WERI-Rb-1 (cell line): ENCODE measurements around the gene SCP2D1.

Experiments
- DNase-seq: peaks from one replicate; pipeline ENCODE4 v3.0.0-alpha.2; 2020
- H3K27ac ChIP-seq: fragments of 250-450 bp; sonication (Bioruptor Pico); 2 replicates; pipeline ENCODE4 v1.5.1; 2020; ENCODE audit warnings: mild to moderate bottlenecking, moderate library complexity
- H3K27me3 ChIP-seq: fragments of 250-450 bp; sonication (Bioruptor Pico); 2 replicates; pipeline ENCODE4 v1.5.1; 2021; ENCODE audit warnings: mild to moderate bottlenecking, low read depth, moderate library complexity; ENCODE audit not compliant: insufficient read depth, severe bottlenecking
- H3K36me3 ChIP-seq: fragments of 250-450 bp; sonication (Bioruptor Pico); 2 replicates; pipeline ENCODE4 v1.5.1; 2020; ENCODE audit warnings: mild to moderate bottlenecking, moderate library complexity
- H3K4me3 ChIP-seq: 2 replicates; pipeline ENCODE4 v1.5.1; 2011; ENCODE audit warnings: low read depth, mild to moderate bottlenecking, control low read depth, low read length
- H3K9me3 ChIP-seq: fragments of 250-450 bp; sonication (Bioruptor Pico); 2 replicates; pipeline ENCODE4 v1.5.1; 2021; ENCODE audit warnings: mild to moderate bottlenecking, moderate library complexity; ENCODE audit not compliant: severe bottlenecking
- TF ChIP-seq, protein P1 (sequence below): IDR thresholded peaks from 2 replicates; pipeline ENCODE4 v1.5.1; 2011; ENCODE audit warnings: low read depth, mild to moderate bottlenecking, control low read depth, inconsistent platforms, low read length

SCP2D1 gene

DNA sequence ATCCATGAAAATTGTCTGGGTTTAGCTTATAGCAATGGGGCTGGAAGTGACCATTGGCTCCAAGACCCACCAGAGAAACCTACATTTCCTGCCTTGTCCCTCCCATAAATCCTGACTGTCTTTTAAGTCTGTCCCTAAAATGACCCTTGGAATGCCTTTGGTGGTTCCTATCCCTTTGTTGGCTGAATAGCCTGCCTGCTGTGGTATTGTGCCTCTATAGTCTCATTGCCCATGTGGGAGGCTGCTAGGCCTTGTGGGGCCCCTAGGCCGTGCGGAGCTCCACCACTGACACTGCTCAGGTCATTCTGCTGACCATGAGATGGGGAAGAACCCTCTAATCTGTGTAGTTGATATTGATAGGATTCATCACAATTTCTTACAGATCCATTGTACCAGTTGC is 43.3 kb downstream of the SCP2D1 start:
- H3K27me3 ChIP-seq, result peaks cover 12% of the 10 kb centered on the region
- no peak overlapping the region for H3K27ac ChIP-seq
- no peak overlapping the region for H3K4me3 ChIP-seq
- DNase-seq, result no peak
- TF ChIP-seq, protein P1, sequence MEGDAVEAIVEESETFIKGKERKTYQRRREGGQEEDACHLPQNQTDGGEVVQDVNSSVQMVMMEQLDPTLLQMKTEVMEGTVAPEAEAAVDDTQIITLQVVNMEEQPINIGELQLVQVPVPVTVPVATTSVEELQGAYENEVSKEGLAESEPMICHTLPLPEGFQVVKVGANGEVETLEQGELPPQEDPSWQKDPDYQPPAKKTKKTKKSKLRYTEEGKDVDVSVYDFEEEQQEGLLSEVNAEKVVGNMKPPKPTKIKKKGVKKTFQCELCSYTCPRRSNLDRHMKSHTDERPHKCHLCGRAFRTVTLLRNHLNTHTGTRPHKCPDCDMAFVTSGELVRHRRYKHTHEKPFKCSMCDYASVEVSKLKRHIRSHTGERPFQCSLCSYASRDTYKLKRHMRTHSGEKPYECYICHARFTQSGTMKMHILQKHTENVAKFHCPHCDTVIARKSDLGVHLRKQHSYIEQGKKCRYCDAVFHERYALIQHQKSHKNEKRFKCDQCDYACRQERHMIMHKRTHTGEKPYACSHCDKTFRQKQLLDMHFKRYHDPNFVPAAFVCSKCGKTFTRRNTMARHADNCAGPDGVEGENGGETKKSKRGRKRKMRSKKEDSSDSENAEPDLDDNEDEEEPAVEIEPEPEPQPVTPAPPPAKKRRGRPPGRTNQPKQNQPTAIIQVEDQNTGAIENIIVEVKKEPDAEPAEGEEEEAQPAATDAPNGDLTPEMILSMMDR, result no peak
- H3K36me3 ChIP-seq, result no peaks in the 10 kb centered on the region
- no peaks in the 10 kb centered on the region for H3K9me3 ChIP-seq

DNA sequence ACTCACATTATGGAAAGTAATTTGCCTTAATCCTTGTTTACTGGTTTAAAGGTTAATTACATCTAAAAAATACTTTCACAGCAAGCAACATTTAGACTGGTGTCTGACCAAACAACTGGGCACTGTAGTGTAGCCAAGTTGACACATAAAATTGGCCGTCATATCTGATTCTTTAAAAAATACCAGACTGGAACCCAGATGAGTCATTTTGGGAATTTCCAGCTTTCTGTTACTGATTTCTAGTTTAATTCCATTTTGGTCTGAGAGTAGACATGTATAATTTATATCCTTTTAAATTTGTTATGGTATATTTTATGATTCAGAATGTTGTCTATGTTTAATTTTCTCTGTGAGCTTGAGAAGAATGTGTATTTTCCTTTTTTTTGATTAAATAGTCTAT is 44.1 kb downstream of the SCP2D1 start:
- Histone ChIP-seq H3K4me3 (no peak overlapping the region), H3K27me3 (peaks cover 8% of the 10 kb centered on the region), H3K27ac (no peak overlapping the region), H3K36me3 (no peaks in the 10 kb centered on the region), H3K9me3 (no peaks in the 10 kb centered on the region)
- DNase-seq, result no peak
- TF ChIP-seq, protein P1, result no peak

DNA sequence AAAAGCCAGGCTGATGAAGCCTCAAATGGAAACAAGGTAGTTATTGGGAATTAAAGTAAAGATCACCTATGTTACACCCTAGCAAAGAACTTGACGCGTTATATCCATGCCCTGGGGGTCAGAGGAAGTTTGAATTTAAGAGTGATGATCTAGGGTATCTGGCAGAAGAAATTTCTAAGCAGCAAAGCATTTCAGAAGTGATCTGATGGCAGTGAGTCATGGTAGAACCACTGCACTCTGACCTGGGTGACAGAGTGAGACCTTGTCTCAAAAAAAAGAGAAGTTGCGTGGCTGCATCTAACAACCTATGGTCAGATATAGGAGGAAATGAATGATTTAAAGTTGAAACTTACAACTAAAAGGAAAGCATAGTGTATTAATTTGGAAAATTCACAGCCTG is 45.2 kb downstream of the SCP2D1 start:
- peaks cover 8% of the 10 kb centered on the region for H3K27me3 ChIP-seq
- H3K4me3 ChIP-seq, result no peak overlapping the region
- TF ChIP-seq, protein P1, result no peak
- H3K9me3 ChIP-seq, result no peaks in the 10 kb centered on the region
- DNase-seq, result no peak
- H3K36me3 ChIP-seq, result no peaks in the 10 kb centered on the region
- H3K27ac ChIP-seq, result no peak overlapping the region
